SK-N-SH treated with all-trans-retinoic acid at 6 μM for 48 hours (cell line): Measurements from ENCODE around the gene ENTHD1.

Source experiments
- ATAC-seq: fragments of 200-7000 bp; cut with Tn5 transposase; 3 replicates; pipeline ENCODE4 v1.9.1; 2020; ENCODE audit warnings: mild to moderate bottlenecking, moderate library complexity
- ARNTL ChIP-seq: fragments of 450-650 bp; formaldehyde crosslinking; IDR thresholded peaks from 2 replicates; pipeline ENCODE4 v1.5.0; 2020; ENCODE audit warnings: low read depth, mild to moderate bottlenecking, moderate library complexity, borderline replicate concordance
- BACH2 ChIP-seq: fragments of 250-450 bp; sonication (Bioruptor Pico); IDR thresholded peaks from 2 replicates; pipeline ENCODE4 v1.9.0; 2021; ENCODE audit warnings: mild to moderate bottlenecking, borderline replicate concordance
- CSRNP3 ChIP-seq: fragments of 250-450 bp; sonication (Bioruptor Pico); IDR thresholded peaks from 2 replicates; pipeline ENCODE4 v1.5.1; 2021; ENCODE audit warnings: mild to moderate bottlenecking, moderate library complexity
- ESRRG ChIP-seq: fragments of 250-450 bp; sonication (Bioruptor Pico); IDR thresholded peaks from 2 replicates; pipeline ENCODE4 v1.6.1; 2021; ENCODE audit warnings: mild to moderate bottlenecking
- GLIS3 ChIP-seq: fragments of 250-450 bp; sonication (Bioruptor Pico); IDR thresholded peaks from 2 replicates; pipeline ENCODE4 v1.5.0; 2020; ENCODE audit warnings: mild to moderate bottlenecking, moderate library complexity
- ISL1 ChIP-seq: fragments of 250-450 bp; sonication (Bioruptor Pico); IDR thresholded peaks from 2 replicates; pipeline ENCODE4 v2.1.2; 2022; ENCODE audit warnings: mild to moderate bottlenecking, moderate library complexity
- POU6F1 ChIP-seq: fragments of 250-450 bp; sonication (Bioruptor Pico); IDR thresholded peaks from 2 replicates; pipeline ENCODE4 v1.8.0; 2021; ENCODE audit warnings: low read depth, mild to moderate bottlenecking, moderate library complexity, borderline replicate concordance
- PPARA ChIP-seq: fragments of 250-450 bp; sonication (Bioruptor Pico); IDR thresholded peaks from 2 replicates; pipeline ENCODE4 v1.5.0; 2020; ENCODE audit warnings: mild to moderate bottlenecking, borderline replicate concordance
- SNAI2 ChIP-seq: fragments of 250-450 bp; sonication (Bioruptor Pico); IDR thresholded peaks from 2 replicates; pipeline ENCODE4 v1.5.0; 2020; ENCODE audit warnings: mild to moderate bottlenecking, moderate library complexity
- TOX ChIP-seq: fragments of 250-450 bp; sonication (Bioruptor Pico); IDR thresholded peaks from 2 replicates; pipeline ENCODE4 v1.8.0; 2021; ENCODE audit warnings: mild to moderate bottlenecking, moderate library complexity, borderline replicate concordance
- ZC3H10 ChIP-seq: fragments of 250-450 bp; sonication (Bioruptor Pico); IDR thresholded peaks from 2 replicates; pipeline ENCODE4 v1.5.1; 2021; ENCODE audit warnings: mild to moderate bottlenecking, moderate library complexity
- ZFP3 ChIP-seq: fragments of 250-450 bp; sonication (Bioruptor Pico); IDR thresholded peaks from 2 replicates; pipeline ENCODE4 v1.5.0; 2020; ENCODE audit warnings: mild to moderate bottlenecking, moderate library complexity
- ZFP30 ChIP-seq: fragments of 450-650 bp; formaldehyde crosslinking; IDR thresholded peaks from 2 replicates; pipeline ENCODE4 v1.5.0; 2022; ENCODE audit warnings: mild to moderate bottlenecking, moderate library complexity
- ZNF565 ChIP-seq: fragments of 450-650 bp; formaldehyde crosslinking; conservative IDR thresholded peaks from 2 replicates; pipeline ENCODE4 v1.5.0; 2020; ENCODE audit warnings: low read depth, mild to moderate bottlenecking, moderate library complexity
- TF ChIP-seq, protein P1 (sequence below): fragments of 250-450 bp; sonication (Bioruptor Pico); IDR thresholded peaks from 2 replicates; pipeline ENCODE4 v1.5.1; 2020; ENCODE audit warnings: low read depth, mild to moderate bottlenecking, moderate library complexity
- TF ChIP-seq, protein P2 (sequence below): fragments of 250-450 bp; sonication (Bioruptor Pico); IDR thresholded peaks from 2 replicates; pipeline ENCODE4 v1.5.0; 2020; ENCODE audit warnings: mild to moderate bottlenecking, moderate library complexity

ENTHD1 gene

GRCh38 chr22:39722032-39722325, 171.6 kb downstream of the ENTHD1 start:
- no peak for ATAC-seq
- TF ChIP-seq BACH2 (CRISPR knock-in tag) (no peak), ZFP3 (no peak), PPARA (CRISPR knock-in tag) (no peak), ESRRG (no peak)

DNA sequence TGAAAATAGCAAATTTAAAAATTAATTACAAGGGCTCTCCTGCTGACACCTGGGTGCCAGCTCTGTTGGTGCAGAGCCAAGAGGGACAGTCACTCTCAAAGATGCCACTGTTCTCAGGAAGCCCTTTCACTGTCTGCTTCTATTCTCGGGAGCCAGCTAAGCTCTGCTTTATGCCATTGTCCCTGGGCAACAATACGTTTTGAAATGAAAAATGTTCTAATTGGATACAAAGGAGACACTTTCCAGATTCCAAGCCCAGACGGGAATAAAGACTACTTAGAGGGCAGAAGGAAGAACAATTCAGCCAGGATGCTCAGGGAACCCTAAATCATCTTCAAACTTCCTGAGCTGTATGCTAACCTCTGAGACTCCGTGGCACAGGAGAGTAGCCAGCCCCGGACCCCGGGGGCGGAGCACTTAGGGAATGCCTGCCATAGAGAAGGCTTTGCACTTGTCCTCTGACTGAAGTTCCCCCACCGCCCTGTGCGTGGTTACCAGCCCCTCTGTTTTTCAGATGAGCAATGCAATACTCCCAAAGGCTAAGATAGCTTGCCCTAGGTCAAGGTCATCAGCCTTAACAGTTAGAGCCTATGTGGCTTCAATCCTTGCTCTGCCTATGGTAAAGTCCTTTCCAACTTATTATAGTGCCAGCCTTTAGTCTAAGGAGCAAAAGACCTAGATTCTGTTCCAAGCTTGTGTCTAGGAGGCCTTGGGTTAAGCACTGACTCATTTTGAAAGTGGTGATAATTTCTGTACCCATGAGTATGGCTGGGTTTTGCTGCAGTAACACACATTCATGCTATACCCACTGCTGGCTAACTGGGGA, 172.1 kb downstream of the ENTHD1 start:
- TF ChIP-seq, protein P1, sequence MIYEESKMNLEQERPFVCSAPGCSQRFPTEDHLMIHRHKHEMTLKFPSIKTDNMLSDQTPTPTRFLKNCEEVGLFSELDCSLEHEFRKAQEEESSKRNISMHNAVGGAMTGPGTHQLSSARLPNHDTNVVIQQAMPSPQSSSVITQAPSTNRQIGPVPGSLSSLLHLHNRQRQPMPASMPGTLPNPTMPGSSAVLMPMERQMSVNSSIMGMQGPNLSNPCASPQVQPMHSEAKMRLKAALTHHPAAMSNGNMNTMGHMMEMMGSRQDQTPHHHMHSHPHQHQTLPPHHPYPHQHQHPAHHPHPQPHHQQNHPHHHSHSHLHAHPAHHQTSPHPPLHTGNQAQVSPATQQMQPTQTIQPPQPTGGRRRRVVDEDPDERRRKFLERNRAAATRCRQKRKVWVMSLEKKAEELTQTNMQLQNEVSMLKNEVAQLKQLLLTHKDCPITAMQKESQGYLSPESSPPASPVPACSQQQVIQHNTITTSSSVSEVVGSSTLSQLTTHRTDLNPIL, result no peak
- no peak for TF ChIP-seq ISL1 (CRISPR knock-in tag)
- ATAC-seq, result no peak

GRCh38 chr22:39719559-39720450, 173.8 kb downstream of the ENTHD1 start:
- TF ChIP-seq PPARA (CRISPR knock-in tag) (no peak), ZFP3 (no peak), CSRNP3 (CRISPR knock-in tag) (no peak), BACH2 (CRISPR knock-in tag) (no peak), ZNF565 (no peak), TOX (CRISPR knock-in tag) (no peak), ARNTL (no peak), ZFP30 (CRISPR knock-in tag) (no peak), POU6F1 (CRISPR knock-in tag) (no peak), GLIS3 (CRISPR knock-in tag) (no peak), ZC3H10 (no peak), ESRRG (no peak)
- TF ChIP-seq, protein P2, sequence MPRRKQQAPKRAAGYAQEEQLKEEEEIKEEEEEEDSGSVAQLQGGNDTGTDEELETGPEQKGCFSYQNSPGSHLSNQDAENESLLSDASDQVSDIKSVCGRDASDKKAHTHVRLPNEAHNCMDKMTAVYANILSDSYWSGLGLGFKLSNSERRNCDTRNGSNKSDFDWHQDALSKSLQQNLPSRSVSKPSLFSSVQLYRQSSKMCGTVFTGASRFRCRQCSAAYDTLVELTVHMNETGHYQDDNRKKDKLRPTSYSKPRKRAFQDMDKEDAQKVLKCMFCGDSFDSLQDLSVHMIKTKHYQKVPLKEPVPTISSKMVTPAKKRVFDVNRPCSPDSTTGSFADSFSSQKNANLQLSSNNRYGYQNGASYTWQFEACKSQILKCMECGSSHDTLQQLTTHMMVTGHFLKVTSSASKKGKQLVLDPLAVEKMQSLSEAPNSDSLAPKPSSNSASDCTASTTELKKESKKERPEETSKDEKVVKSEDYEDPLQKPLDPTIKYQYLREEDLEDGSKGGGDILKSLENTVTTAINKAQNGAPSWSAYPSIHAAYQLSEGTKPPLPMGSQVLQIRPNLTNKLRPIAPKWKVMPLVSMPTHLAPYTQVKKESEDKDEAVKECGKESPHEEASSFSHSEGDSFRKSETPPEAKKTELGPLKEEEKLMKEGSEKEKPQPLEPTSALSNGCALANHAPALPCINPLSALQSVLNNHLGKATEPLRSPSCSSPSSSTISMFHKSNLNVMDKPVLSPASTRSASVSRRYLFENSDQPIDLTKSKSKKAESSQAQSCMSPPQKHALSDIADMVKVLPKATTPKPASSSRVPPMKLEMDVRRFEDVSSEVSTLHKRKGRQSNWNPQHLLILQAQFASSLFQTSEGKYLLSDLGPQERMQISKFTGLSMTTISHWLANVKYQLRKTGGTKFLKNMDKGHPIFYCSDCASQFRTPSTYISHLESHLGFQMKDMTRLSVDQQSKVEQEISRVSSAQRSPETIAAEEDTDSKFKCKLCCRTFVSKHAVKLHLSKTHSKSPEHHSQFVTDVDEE, result no peak
- TF ChIP-seq, protein P1, result no peak
- ATAC-seq, result no peak

DNA sequence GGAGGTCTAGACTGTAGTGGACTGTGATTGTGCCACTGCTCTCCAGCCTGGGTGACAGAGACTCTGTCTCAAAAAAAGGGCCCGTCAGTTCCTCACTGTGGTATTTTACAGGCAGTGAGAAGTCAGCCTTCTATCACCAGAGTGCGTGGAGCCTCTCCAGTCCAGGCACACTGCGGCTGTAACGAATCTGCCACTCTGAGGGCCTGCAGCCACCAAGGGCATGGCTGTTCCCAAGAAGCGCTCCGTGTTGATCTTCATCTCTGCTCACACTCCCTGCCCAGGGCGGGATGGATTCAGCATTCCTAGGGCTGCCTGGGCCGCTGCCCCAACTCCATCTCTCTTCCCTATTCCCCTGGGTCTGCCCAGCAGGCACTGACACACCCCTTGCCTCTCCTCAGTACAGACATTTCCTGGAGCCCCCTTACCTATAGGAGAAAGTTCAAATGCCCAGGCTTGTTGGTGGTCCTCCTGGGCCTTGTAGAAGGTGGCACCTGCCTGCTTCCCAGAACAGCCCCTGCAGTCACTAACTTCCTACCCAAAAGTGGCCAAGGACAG, 174.6 kb downstream of the ENTHD1 start:
- no peak for ATAC-seq
- TF ChIP-seq, protein P1, result no peak
- no peak for TF ChIP-seq POU6F1 (CRISPR knock-in tag)
- no peak for TF ChIP-seq ZC3H10
- TF ChIP-seq BACH2 (CRISPR knock-in tag), result no peak
- no peak for TF ChIP-seq SNAI2
- no peak for TF ChIP-seq ZNF565
- no peak for TF ChIP-seq TOX (CRISPR knock-in tag)
- TF ChIP-seq ARNTL, result no peak
